ENCODE measurements around the gene SLC35B2. TPM values are rescaled to one million over a fixed set of nuclear protein-coding genes. Genes with fewer than 3 reads are reported as not detected.
"Not testable (repeated sequence)": the region's sequence is repeated elsewhere in the genome, so short reads cannot be mapped to it uniquely, and the experiment has no call there.

The SLC35B2 gene
- total RNA-seq, 2 experiments from 2014 or later: 31.6 to 32.8 TPM

- CTCF ChIA-PET: interaction anchor here (0.6 to 2.8 kb wide), 23 partner anchors 9 to 1183 kb away, joined by 3 to 36 read pairs (median 4); partner anchors contain the start of genes HSP90AB1, MYMX and SLC35B2
- H3K4me3 Mint-ChIP-seq: peak overlapping the region; percentile 80
Observed at GRCh38 chr6:44237813-44238433, 19.4 kb downstream of the SLC35B2 start.

DNA sequence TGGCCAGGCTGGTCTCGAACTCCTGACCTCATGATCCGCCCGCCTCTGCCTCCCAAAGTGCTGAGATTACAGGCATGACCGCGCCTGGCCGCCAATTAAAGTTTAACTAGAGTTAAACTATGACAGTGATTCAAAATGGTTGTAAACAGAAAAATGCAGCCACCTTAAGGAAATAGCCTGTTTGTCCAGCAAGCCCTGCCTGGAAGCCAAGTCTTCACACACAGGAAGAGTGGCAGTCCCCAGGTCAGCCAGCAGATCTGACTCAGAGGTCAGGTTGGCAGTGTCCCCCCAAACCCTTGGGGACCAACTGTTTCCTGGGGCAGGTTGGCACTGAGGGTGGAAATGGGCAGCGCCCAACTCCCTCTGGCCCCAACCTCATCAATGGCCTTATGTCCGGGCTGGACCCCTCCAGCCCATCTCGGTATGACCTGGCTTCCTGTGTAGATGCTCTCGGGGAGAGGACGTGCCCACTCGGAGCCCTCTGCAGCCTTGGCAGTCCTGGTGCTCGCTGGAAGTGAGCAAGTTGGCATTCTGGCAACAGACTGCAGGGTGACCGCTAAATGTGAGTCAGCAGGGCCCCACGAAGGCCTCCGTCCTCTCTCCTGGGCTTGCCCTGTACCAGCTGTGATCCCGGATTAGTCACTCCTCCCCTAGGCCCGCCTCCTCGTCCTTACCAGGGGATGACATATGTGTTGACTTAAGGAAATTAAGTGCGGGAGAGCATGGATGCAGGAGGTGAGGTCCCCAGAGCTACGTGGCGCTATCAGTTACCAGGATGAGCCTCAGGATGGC is 20.1 kb downstream of the SLC35B2 start:
- H3K9me3 Mint-ChIP-seq (ENCODE audit: insufficient read depth): no peaks in the 10 kb centered on the region
- peaks cover 34% of the 10 kb centered on the region for H3K4me1 Mint-ChIP-seq (ENCODE audit: low read depth)
- no peaks in the 10 kb centered on the region for H3K27me3 Mint-ChIP-seq (ENCODE audit: low read depth)
- peak overlapping the region; percentile 94 for H3K27ac Mint-ChIP-seq
- POLR2A ChIA-PET: interaction anchor here (1.3 to 5.6 kb wide), 3 partner anchors 10 to 20 kb away, joined by 3 to 54 read pairs (median 5); partner anchors contain the start of genes HSP90AB1 and SLC35B2
- H3K4me3 Mint-ChIP-seq: peak overlapping the region; percentile 80
- ATAC-seq (peak; percentile 75), DNase-seq (peak; percentile 70)
- CTCF ChIA-PET: interaction anchor here (0.6 to 2.8 kb wide), 22 partner anchors 9 to 1182 kb away, joined by 3 to 36 read pairs (median 4); partner anchors contain the start of genes HSP90AB1, MYMX and SLC35B2
- H3K36me3 Mint-ChIP-seq (ENCODE audit: low read depth): peaks cover 11% of the 10 kb centered on the region

More at GRCh38 chr6:44237813-44238433, 19.4 kb downstream of the SLC35B2 start:
- ATAC-seq (peak; percentile 97), DNase-seq (peak; percentile 81)
- Mint-ChIP-seq H3K36me3 (ENCODE audit: low read depth) (peaks cover 7% of the 10 kb centered on the region), H3K27ac (peak overlapping the region; percentile 94), H3K4me1 (ENCODE audit: low read depth) (peaks cover 32% of the 10 kb centered on the region), H3K27me3 (ENCODE audit: low read depth) (no peaks in the 10 kb centered on the region), H3K9me3 (ENCODE audit: insufficient read depth) (no peaks in the 10 kb centered on the region)
- POLR2A ChIA-PET: interaction anchor here (0.6 to 5.6 kb wide), 4 partner anchors 9 to 32 kb away, joined by 3 to 54 read pairs (median 4); partner anchors contain the start of genes HSP90AB1 and SLC35B2

DNA sequence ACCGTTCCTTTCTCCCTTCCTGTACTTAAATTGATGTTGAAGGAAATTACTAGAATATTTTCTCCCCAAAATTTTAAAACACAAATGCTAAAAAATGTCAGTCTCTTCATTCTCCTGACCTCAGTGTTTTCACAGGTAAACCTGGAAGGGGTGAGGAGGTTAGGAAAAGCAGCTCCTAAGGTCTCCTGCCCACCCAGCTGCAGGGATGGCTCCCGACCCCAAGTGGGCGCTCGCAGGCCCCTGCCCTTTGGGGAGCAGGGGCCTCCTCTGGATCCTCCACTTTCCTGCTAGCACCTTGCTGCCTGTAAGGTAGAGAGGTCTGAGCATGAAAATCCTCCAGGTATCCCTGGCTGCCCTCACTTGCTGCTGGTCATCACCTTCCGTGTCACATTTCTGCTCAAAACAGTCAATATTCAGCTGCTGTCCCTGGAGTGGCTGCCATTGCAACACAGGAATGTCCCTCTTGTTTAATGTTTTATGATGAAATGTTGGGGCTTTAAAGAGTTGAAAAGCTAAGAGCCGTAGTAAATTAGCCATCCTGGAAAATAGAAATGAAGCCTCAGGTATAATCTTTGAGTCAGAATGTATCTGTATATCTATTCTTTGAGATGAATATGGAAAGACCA is 21.3 kb downstream of the SLC35B2 start:
- Mint-ChIP-seq H3K4me1 (ENCODE audit: low read depth) (peaks cover 34% of the 10 kb centered on the region), H3K9me3 (ENCODE audit: insufficient read depth) (no peaks in the 10 kb centered on the region), H3K4me3 (no peak overlapping the region), H3K36me3 (ENCODE audit: low read depth) (peaks cover 21% of the 10 kb centered on the region), H3K27ac (no peak overlapping the region), H3K27me3 (ENCODE audit: low read depth) (no peaks in the 10 kb centered on the region)
- DNase-seq (no peak), ATAC-seq (no peak)
- ChIA-PET CTCF (interaction anchor here (0.9 to 3.0 kb wide), 8 partner anchors 9 to 139 kb away, joined by 3 to 37 read pairs (median 12); partner anchors contain the start of genes HSP90AB1, SLC29A1 and SLC35B2), POLR2A (interaction anchor here (5.6 kb wide), 1 partner anchor 11 kb away, joined by 54 read pairs; the partner anchor contains the start of gene HSP90AB1)

- DNase-seq (no peak), ATAC-seq (no peak)
- POLR2A ChIA-PET: interaction anchor here (5.6 kb wide), 1 partner anchor 12 kb away, joined by 54 read pairs; the partner anchor contains the start of gene HSP90AB1
- Mint-ChIP-seq H3K36me3 (ENCODE audit: low read depth) (peaks cover 25% of the 10 kb centered on the region), H3K27me3 (ENCODE audit: low read depth) (no peaks in the 10 kb centered on the region), H3K27ac (no peak overlapping the region), H3K9me3 (ENCODE audit: insufficient read depth) (no peaks in the 10 kb centered on the region), H3K4me3 (no peak overlapping the region), H3K4me1 (ENCODE audit: low read depth) (peaks cover 34% of the 10 kb centered on the region)
- CTCF ChIA-PET: interaction anchor here (1.0 to 3.0 kb wide), 14 partner anchors 10 to 139 kb away, joined by 3 to 37 read pairs (median 6); partner anchors contain the start of genes HSP90AB1, SLC29A1 and SLC35B2
Observed at GRCh38 chr6:44235269-44235668, 22.1 kb downstream of the SLC35B2 start.

GRCh38 chr6:44234101-44235025 is 23.0 kb downstream of the SLC35B2 start:
- H3K36me3 Mint-ChIP-seq (ENCODE audit: low read depth): peaks cover 25% of the 10 kb centered on the region
- H3K27me3 Mint-ChIP-seq (ENCODE audit: low read depth): no peaks in the 10 kb centered on the region
- no peak overlapping the region for H3K4me3 Mint-ChIP-seq
- H3K27ac Mint-ChIP-seq: peak overlapping the region; percentile 59
- DNase-seq (no peak), ATAC-seq (no peak)
- ChIA-PET CTCF (interaction anchor here (0.7 to 3.0 kb wide), 14 partner anchors 10 to 138 kb away, joined by 3 to 37 read pairs (median 5); partner anchors contain the start of genes HSP90AB1, SLC29A1 and SLC35B2), POLR2A (interaction anchor here (5.6 kb wide), 1 partner anchor 13 kb away, joined by 54 read pairs; the partner anchor contains the start of gene HSP90AB1)
- H3K9me3 Mint-ChIP-seq (ENCODE audit: insufficient read depth): no peaks in the 10 kb centered on the region
- H3K4me1 Mint-ChIP-seq (ENCODE audit: low read depth): peaks cover 34% of the 10 kb centered on the region

GRCh38 chr6:44233567-44234100 is 23.7 kb downstream of the SLC35B2 start:
- ChIA-PET POLR2A (interaction anchor here (5.6 kb wide), 1 partner anchor 13 kb away, joined by 54 read pairs; the partner anchor contains the start of gene HSP90AB1), CTCF (interaction anchor here (2.3 to 3.0 kb wide), 5 partner anchors 9 to 64 kb away, joined by 7 to 37 read pairs (median 17); partner anchors contain the start of genes HSP90AB1, SLC29A1 and SLC35B2)
- H3K4me3 Mint-ChIP-seq: no peak overlapping the region
- no peak for DNase-seq
- H3K4me1 Mint-ChIP-seq (ENCODE audit: low read depth): peaks cover 34% of the 10 kb centered on the region
- H3K27ac Mint-ChIP-seq: peak overlapping the region; percentile 83
- no peak for ATAC-seq
- H3K9me3 Mint-ChIP-seq (ENCODE audit: insufficient read depth): no peaks in the 10 kb centered on the region
- no peaks in the 10 kb centered on the region for H3K27me3 Mint-ChIP-seq (ENCODE audit: low read depth)
- peaks cover 25% of the 10 kb centered on the region for H3K36me3 Mint-ChIP-seq (ENCODE audit: low read depth)

DNA sequence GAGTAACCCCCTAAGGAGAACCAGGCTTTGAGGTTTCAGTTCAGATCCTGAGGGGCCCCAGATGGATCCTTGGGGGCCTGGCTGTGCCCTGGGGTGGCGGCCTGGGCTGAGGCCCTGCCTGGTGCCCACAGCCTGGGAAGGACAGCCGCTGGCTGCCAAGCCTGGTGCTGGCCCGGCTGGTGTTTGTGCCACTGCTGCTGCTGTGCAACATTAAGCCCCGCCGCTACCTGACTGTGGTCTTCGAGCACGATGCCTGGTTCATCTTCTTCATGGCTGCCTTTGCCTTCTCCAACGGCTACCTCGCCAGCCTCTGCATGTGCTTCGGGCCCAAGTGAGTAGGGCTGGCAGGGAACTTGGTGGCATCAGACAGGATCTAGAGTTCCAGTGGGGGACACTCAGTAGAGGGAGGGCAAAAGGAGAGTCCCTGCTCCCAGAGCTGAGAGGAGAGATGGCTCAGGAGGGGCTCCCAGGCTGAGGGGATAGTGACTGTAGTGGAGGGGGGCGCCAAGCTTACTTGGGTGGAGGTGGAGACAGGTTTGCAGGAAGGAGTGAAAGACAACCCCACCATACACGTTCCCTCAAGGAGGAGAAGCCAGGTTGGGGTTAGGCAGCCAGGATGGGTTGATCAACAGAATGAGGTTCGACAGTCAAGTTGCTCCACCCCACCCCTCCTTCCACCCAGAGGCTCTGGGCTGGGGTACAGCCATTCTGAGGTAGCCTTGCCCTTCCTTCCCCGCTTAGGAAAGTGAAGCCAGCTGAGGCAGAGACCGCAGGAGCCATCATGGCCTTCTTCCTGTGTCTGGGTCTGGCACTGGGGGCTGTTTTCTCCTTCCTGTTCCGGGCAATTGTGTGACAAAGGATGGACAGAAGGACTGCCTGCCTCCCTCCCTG is 24.4 kb downstream of the SLC35B2 start:
- Mint-ChIP-seq H3K4me3 (no peak overlapping the region), H3K27me3 (ENCODE audit: low read depth) (no peaks in the 10 kb centered on the region), H3K9me3 (ENCODE audit: insufficient read depth) (no peaks in the 10 kb centered on the region), H3K27ac (peak overlapping the region; percentile 83), H3K4me1 (ENCODE audit: low read depth) (peaks cover 30% of the 10 kb centered on the region), H3K36me3 (ENCODE audit: low read depth) (peaks cover 25% of the 10 kb centered on the region)
- CTCF ChIA-PET: interaction anchor here (0.7 to 3.0 kb wide), 2 partner anchors 9 to 12 kb away, joined by 3 to 17 read pairs; partner anchors contain the start of gene HSP90AB1
- POLR2A ChIA-PET: interaction anchor here (5.6 kb wide), 1 partner anchor 14 kb away, joined by 54 read pairs; the partner anchor contains the start of gene HSP90AB1
- DNase-seq (no peak), ATAC-seq (no peak)

DNA sequence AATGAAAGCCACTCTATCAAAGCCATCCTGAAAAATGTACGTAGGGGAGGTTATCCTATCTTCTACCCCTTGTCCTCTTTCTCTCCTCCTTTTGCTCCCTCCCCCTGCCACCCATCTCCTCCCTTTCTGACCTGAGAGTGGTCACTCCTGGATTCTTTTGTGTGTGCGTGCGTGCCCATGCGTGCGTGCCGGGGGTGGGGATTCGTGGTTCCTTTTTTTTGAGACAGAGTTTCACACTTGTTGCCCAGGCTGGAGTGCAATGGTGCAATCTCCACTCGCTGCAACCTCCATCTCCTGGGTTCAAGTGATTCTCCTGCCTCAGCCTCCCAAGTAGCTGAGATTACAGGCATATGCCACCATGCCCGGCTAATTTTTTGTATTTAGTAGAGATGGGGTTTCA is 25.9 kb downstream of the SLC35B2 start:
- CTCF ChIA-PET; ATAC-seq; DNase-seq; H3K4me3 Mint-ChIP-seq; H3K9me3 Mint-ChIP-seq (ENCODE audit: insufficient read depth); H3K27ac Mint-ChIP-seq; H3K27me3 Mint-ChIP-seq (ENCODE audit: low read depth); POLR2A ChIA-PET: not testable (repeated sequence)
- peaks cover 21% of the 10 kb centered on the region for H3K4me1 Mint-ChIP-seq (ENCODE audit: low read depth)
- H3K36me3 Mint-ChIP-seq (ENCODE audit: low read depth): peaks cover 25% of the 10 kb centered on the region

- ChIA-PET CTCF (no interaction called here), POLR2A (no interaction called here)
- Mint-ChIP-seq H3K27ac (no peak overlapping the region), H3K27me3 (ENCODE audit: low read depth) (no peaks in the 10 kb centered on the region), H3K36me3 (ENCODE audit: low read depth) (peaks cover 19% of the 10 kb centered on the region), H3K4me1 (ENCODE audit: low read depth) (peaks cover 26% of the 10 kb centered on the region), H3K4me3 (no peak overlapping the region), H3K9me3 (ENCODE audit: insufficient read depth) (no peaks in the 10 kb centered on the region)
- DNase-seq: no peak
- ATAC-seq: no peak
Observed at GRCh38 chr6:44230034-44230675, 27.2 kb downstream of the SLC35B2 start.
